GM18909 (cell line): ENCODE results near the gene AJAP1.

Experiments used
- ATAC-seq: cut with Tn5 transposase; IDR thresholded peaks from one replicate; pipeline ENCODE4 v1.9.1; 2021; ENCODE audit warnings: mild to moderate bottlenecking; ENCODE audit not compliant: unreplicated experiment, poor library complexity

The AJAP1 gene

GRCh38 chr1:4760088-4760487 lies 105.7 kb downstream of the AJAP1 start:
- no peak for ATAC-seq

- ATAC-seq = no peak
These were observed 106.9 kb downstream of the AJAP1 start for GRCh38 chr1:4761324-4761723.

- no peak for ATAC-seq
These were observed 107.7 kb downstream of the AJAP1 start for GRCh38 chr1:4762146-4762545.

GRCh38 chr1:4767308-4767707 lies 112.9 kb downstream of the AJAP1 start:
- no peak for ATAC-seq

- no peak for ATAC-seq
These were observed 114.1 kb downstream of the AJAP1 start for GRCh38 chr1:4768553-4768952.

GRCh38 chr1:4769516-4770280 lies 115.3 kb downstream of the AJAP1 start:
- ATAC-seq = no peak

GRCh38 chr1:4770713-4771112 lies 116.3 kb downstream of the AJAP1 start:
- no peak for ATAC-seq

GRCh38 chr1:4771267-4771666 lies 116.9 kb downstream of the AJAP1 start:
- ATAC-seq = no peak

- ATAC-seq = no peak
These were observed 117.3 kb downstream of the AJAP1 start for GRCh38 chr1:4771721-4772120.

GRCh38 chr1:4772294-4773010 lies 118.0 kb downstream of the AJAP1 start:
- ATAC-seq = no peak

GRCh38 chr1:4773226-4773625 lies 118.8 kb downstream of the AJAP1 start:
- ATAC-seq = no peak

GRCh38 chr1:4775506-4775905 lies 121.1 kb downstream of the AJAP1 start:
- no peak for ATAC-seq

GRCh38 chr1:4778056-4778455 lies 123.6 kb downstream of the AJAP1 start:
- no peak for ATAC-seq

GRCh38 chr1:4781646-4782045 lies 127.2 kb downstream of the AJAP1 start:
- no peak for ATAC-seq

GRCh38 chr1:4784761-4785160 lies 130.4 kb downstream of the AJAP1 start:
- no peak for ATAC-seq

- ATAC-seq = no peak
These were observed 131.6 kb downstream of the AJAP1 start for GRCh38 chr1:4786055-4786454.

- ATAC-seq = no peak
These were observed 133.1 kb downstream of the AJAP1 start for GRCh38 chr1:4787551-4787950.

- peak; percentile 52 for ATAC-seq
These were observed 138.2 kb downstream of the AJAP1 start for GRCh38 chr1:4792565-4792964.

GRCh38 chr1:4794020-4794780 lies 139.8 kb downstream of the AJAP1 start:
- ATAC-seq = no peak

- ATAC-seq = peak; percentile 65
These were observed 142.0 kb downstream of the AJAP1 start for GRCh38 chr1:4796161-4797015.
